ENCODE results near the gene HNMT.

DNA sequence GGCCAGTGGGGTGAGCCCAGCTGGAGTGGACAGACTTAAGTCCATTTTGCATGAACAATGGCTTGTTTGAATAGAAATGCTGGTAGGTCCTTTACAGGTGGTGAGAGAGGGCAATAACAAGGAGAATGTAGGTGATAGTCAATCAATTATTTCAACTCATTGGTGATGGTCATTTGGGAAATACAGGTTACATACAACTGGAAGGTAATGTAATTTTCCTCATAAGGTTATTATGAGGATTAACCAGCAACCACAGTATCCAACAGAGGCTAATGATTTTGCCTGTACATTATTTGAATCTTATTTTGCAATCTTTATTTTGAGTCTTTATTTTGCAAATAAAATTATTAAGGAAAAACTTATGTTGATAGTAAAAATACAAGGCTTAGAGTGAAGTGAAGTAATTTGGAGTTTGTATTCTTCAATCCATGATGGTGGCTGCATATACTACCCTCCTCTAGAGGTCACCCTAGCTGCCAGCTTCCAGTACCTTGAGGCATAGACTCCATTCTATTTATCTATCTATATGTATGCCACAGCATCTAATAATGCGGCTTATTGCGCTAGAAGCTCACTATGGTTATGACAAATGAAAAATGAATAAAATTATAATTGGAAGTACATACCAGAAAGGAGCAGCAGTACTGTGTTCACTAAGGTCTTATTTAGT lies 20.5 kb upstream of the HNMT start:
- TF ChIP-seq, protein P1, sequence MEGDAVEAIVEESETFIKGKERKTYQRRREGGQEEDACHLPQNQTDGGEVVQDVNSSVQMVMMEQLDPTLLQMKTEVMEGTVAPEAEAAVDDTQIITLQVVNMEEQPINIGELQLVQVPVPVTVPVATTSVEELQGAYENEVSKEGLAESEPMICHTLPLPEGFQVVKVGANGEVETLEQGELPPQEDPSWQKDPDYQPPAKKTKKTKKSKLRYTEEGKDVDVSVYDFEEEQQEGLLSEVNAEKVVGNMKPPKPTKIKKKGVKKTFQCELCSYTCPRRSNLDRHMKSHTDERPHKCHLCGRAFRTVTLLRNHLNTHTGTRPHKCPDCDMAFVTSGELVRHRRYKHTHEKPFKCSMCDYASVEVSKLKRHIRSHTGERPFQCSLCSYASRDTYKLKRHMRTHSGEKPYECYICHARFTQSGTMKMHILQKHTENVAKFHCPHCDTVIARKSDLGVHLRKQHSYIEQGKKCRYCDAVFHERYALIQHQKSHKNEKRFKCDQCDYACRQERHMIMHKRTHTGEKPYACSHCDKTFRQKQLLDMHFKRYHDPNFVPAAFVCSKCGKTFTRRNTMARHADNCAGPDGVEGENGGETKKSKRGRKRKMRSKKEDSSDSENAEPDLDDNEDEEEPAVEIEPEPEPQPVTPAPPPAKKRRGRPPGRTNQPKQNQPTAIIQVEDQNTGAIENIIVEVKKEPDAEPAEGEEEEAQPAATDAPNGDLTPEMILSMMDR (IDR thresholded peaks at IDR 0.05), result no peak
- no peak for TF ChIP-seq POLR2AphosphoS5 (IDR thresholded peaks at IDR 0.05)

Data from prostate gland (tissue), 2 donors.